ENCODE data around the gene MRPL28. TPM values are rescaled to one million over a fixed set of nuclear protein-coding genes. Genes with fewer than 3 reads are reported as not detected.

Gene MRPL28
- total RNA-seq, 4 donors from 2014 or later, result 55.1 to 70.8 (median 61.6) TPM

DNA sequence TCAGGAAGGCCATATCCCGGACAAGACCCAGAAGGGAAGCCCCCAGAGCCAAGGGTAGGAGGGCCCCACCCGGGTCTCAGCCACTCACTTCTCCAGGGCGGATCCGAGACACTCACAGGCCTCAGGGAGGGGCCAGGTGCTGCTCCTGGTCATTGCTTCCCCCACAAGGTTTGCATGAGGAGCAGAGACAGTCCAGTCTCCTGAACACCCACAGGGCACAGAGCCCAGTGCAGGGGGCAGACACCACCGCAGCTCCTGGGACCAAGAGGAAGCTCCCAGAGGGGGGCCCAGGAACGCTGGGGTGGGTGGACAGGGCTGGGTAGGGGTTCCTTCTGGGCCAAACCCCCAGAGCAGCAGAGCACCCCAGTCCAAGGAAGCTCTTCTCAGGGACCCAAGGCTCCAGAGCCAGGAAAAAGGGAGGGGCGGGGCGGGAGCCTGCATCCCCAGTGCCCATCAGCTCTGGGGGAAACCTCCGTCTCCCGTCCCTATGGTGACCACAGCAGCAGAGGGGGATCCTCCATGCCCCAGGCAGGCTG lies 709 bp upstream of the MRPL28 start:
- WGBS, 2 donors, result 47 to 60% methylated on average over 10 of the region's 10 CpGs
- H3K4me3 ChIP-seq (ENCODE audit: low read depth, poor library complexity, severe bottlenecking), result no peak overlapping the region
- no peak for DNase-seq (ENCODE audit: low spot score in 2 of 2)
- TF ChIP-seq, protein P1, sequence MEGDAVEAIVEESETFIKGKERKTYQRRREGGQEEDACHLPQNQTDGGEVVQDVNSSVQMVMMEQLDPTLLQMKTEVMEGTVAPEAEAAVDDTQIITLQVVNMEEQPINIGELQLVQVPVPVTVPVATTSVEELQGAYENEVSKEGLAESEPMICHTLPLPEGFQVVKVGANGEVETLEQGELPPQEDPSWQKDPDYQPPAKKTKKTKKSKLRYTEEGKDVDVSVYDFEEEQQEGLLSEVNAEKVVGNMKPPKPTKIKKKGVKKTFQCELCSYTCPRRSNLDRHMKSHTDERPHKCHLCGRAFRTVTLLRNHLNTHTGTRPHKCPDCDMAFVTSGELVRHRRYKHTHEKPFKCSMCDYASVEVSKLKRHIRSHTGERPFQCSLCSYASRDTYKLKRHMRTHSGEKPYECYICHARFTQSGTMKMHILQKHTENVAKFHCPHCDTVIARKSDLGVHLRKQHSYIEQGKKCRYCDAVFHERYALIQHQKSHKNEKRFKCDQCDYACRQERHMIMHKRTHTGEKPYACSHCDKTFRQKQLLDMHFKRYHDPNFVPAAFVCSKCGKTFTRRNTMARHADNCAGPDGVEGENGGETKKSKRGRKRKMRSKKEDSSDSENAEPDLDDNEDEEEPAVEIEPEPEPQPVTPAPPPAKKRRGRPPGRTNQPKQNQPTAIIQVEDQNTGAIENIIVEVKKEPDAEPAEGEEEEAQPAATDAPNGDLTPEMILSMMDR (IDR thresholded peaks at IDR 0.05), result no peak
- TF ChIP-seq POLR2A (IDR thresholded peaks at IDR 0.05), result no peak
- intact Hi-C loops (cut with DNase I; ENCODE audit: low total_unique reads), result no loop called here

DNA sequence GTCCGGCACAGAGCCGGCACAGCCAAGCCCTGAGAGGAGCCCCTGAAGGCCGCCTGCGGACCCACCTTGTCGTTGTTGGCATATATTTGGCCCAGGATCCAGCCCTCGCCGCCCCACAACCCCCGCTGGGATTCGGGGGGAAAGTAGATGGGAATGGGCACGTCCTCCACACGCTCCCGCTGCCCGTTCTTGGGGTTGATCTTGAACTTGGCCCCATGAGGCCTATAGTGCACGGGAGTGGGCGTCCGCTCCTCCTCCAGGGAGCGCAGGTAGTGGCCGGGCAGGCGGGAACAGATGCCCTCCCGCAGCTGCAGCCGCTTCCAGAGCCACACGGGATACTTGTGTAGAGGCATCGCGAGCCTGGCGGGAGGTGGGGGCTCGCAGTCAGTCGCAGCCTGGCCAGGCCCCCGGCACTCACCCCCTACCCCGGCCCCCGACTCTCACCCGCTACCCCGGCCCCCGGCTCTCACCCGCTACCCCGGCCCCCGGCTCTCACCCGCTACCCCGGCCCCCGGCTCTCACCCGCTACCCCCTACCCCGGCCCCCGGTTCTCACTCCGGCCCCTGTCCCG lies 387 bp downstream of the MRPL28 start:
- DNase-seq (ENCODE audit: low spot score in 2 of 2), result no peak
- no peak overlapping the region for H3K4me3 ChIP-seq (ENCODE audit: low read depth, poor library complexity, severe bottlenecking)
- intact Hi-C loops (cut with DNase I; ENCODE audit: low total_unique reads), result no loop called here
- no peak for TF ChIP-seq POLR2A (IDR thresholded peaks at IDR 0.05)
- TF ChIP-seq, protein P1 (IDR thresholded peaks at IDR 0.05), result no peak
- 48 to 52% methylated on average over 15 to 30 of the region's 44 CpGs for WGBS, 2 donors

DNA sequence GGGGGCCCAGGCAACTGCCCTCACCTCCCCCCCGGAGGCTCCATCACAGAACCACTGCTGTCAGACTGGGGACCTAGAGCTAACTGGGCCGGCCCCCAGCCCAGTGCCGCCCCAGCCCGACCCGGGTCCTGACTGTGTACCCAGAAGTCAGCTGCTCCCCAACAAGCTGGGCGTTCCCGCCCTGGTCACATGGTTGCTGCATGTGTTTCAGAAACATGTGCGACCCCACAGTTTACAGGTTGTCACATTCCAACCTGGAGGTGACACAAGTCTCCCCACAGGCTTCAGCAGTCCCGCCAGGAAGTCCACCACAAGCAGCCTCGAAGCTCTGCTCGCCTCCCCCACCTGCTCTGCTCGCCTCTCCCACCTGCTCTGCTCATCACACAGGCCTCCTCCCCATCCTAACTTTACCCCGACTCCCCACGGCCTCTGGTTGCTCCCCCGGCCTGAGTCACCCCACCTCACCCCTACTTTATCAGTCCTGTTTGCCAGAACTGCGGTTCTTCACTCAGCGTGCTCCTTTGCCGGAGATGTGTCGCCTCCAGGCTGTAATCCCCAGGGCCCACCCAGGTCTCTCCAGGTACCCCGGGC lies 968 bp downstream of the MRPL28 start:
- no peak for TF ChIP-seq POLR2A (IDR thresholded peaks at IDR 0.05)
- TF ChIP-seq, protein P1 (IDR thresholded peaks at IDR 0.05), result no peak
- 75% methylated on average over 20 of the region's 20 CpGs for WGBS, 2 donors
- DNase-seq (ENCODE audit: low spot score in 2 of 2), result no peak
- no peak overlapping the region for H3K4me3 ChIP-seq (ENCODE audit: low read depth, poor library complexity, severe bottlenecking)
- intact Hi-C loops (cut with DNase I; ENCODE audit: low total_unique reads), result no loop called here

DNA sequence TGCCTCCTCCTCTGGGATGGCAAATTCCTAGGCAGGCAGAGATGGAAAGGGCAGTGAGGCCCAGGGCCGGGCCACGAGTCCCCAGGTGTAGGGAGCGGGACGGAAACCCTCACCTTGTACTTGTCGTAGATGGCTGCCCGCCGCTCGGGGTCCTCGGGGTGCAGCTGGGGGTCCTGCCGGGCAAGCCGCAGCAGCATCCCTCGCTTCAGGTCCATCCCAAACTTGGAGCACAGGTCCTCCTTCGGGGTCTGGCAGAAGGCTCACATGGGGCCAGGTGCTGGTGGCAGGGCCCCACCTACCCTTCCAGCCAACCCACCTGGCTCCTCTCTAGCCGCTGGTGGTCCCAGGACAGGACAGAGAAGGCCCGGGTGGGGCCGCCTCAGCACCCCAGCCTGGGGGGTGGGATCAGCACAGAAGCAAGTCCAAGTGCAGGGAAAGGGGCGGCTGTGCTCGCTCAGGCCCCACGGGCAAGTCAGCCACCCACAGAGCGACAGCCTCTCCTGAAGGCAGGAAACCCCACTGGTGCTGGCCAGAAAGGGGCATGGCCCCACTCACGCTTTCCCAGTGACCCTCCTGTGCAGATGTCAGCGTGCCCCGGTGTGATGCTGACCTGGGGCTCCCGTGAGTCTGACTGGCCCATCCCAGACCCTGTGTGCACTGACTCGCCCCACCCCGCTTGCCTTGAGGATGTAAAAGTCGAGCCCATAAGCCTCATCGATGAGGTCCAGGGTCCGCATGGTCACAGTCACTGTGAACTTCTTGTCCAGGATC lies 1.8 kb downstream of the MRPL28 start:
- no peak overlapping the region for H3K4me3 ChIP-seq (ENCODE audit: low read depth, poor library complexity, severe bottlenecking)
- TF ChIP-seq POLR2A (IDR thresholded peaks at IDR 0.05), result no peak
- TF ChIP-seq, protein P1 (IDR thresholded peaks at IDR 0.05), result no peak
- intact Hi-C loops (cut with DNase I; ENCODE audit: low total_unique reads), result no loop called here
- WGBS, 2 donors, result 91 to 92% methylated on average over 20 to 29 of the region's 29 CpGs
- DNase-seq (ENCODE audit: low spot score in 2 of 2), result no peak

DNA sequence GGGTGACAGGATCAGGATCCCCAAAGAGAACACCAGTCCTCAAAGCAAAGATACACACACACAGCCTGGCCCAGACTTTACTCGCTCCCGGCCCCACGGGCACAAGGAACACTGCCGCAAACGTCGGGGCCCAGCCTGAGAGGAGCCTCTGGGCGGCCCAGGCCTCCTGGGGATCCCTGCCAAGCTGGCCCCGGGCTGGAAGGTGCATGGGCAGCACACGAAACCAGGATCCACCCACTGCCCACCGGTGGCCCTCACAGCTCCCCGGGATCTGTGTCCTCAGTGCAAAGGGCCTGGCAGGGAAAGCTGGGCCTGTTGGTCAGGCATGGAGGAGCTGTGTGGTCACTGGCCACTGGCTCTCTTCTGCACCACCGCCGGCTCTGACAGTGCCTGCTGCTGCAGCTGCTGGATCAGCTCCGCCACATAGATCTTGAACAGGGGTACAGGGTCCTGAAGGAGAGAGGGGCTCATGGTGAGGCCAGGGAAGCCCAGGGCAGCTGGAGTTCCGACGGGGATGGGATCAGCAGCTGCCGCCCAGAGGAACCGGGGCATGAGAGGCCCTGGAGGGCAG lies 2.9 kb downstream of the MRPL28 start:
- no peak overlapping the region for H3K4me3 ChIP-seq (ENCODE audit: low read depth, poor library complexity, severe bottlenecking)
- 92 to 93% methylated on average over 8 to 17 of the region's 18 CpGs for WGBS, 2 donors
- no peak for DNase-seq (ENCODE audit: low spot score in 2 of 2)
- TF ChIP-seq POLR2A (IDR thresholded peaks at IDR 0.05), result no peak
- TF ChIP-seq, protein P1 (IDR thresholded peaks at IDR 0.05), result no peak
- intact Hi-C loops (cut with DNase I; ENCODE audit: low total_unique reads), result no loop called here
